Activated CD8-positive, alpha-beta T cell treated with anti-CD3 and anti-CD28 coated beads for 36 hours (primary cell): ENCODE measurements around the gene ZNF346. TPM values are rescaled to one million over a fixed set of nuclear protein-coding genes. Genes with fewer than 3 reads are reported as not detected.

Experiments
- ATAC-seq: fragments of 200-7000 bp; cut with Tn5 transposase; one replicate; pipeline ENCODE4 v1.10.0; 2021; ENCODE audit warnings: mild to moderate bottlenecking, moderate library complexity
- CTCF ChIA-PET: fragments of 350-600 bp; sonication (Branson Sonifier 250); formaldehyde crosslinking; loops from one replicate; lab custom pipeline; 2021; ENCODE audit warnings: antibody characterized with exemption; lab: Charles Lee
- POLR2A ChIA-PET: fragments of 350-600 bp; sonication (Branson Sonifier 250); formaldehyde crosslinking; loops from one replicate; lab custom pipeline; 2021; ENCODE audit warnings: antibody characterized with exemption; lab: Charles Lee
- DNase-seq: peaks from one replicate; pipeline ENCODE4 v3.0.0-alpha.2; 2020
- H3K27ac Mint-ChIP-seq: one replicate; pipeline ENCODE4 v1.8.0; 2021; ENCODE audit warnings: mild to moderate bottlenecking, mixed read lengths
- H3K27me3 Mint-ChIP-seq: one replicate; pipeline ENCODE4 v1.8.0; 2021; ENCODE audit warnings: mixed read lengths
- H3K36me3 Mint-ChIP-seq: one replicate; pipeline ENCODE4 v1.8.0; 2021; ENCODE audit warnings: low read depth, mixed read lengths
- H3K4me1 Mint-ChIP-seq: one replicate; pipeline ENCODE4 v1.8.0; 2021; ENCODE audit warnings: low read depth, mixed read lengths
- H3K4me3 Mint-ChIP-seq: one replicate; pipeline ENCODE4 v1.8.0; 2021; ENCODE audit warnings: mild to moderate bottlenecking, moderate library complexity, mixed read lengths
- H3K9me3 Mint-ChIP-seq: one replicate; pipeline ENCODE4 v1.8.0; 2021; ENCODE audit warnings: mixed read lengths
- CTCF ChIP-seq: fragments of 200-600 bp; IDR thresholded peaks from one replicate; pipeline ENCODE4 v1.8.0; 2022; ENCODE audit warnings: antibody characterized with exemption, mild to moderate bottlenecking
- intact Hi-C: fragments of 100-400 bp; cut with micrococcal nuclease; formaldehyde crosslinking; loops from one replicate; pipeline ENCODE4 v1.10.0; 2022
- total RNA-seq, 2 experiments: library from RNA; stranded (reverse); gene quantifications; one replicate each; pipeline ENCODE4 v1.2.3, GENCODE V29; 2021

The ZNF346 gene
- total RNA-seq, 2 experiments from 2014 or later, result 15.0 to 17.0 TPM

- intact Hi-C loops, result no loop called here
- CTCF ChIA-PET, result interaction anchor here (1.1 to 1.8 kb wide), 3 partner anchors 12 to 264 kb away, joined by 3 to 16 read pairs (median 3); no protein-coding TSS in a partner anchor
- H3K27me3 Mint-ChIP-seq, result no peaks in the 10 kb centered on the region
- DNase-seq (no peak), ATAC-seq (no peak)
- no peak for TF ChIP-seq CTCF
- H3K36me3 Mint-ChIP-seq, result no peaks in the 10 kb centered on the region
- no peak overlapping the region for H3K4me3 Mint-ChIP-seq
- POLR2A ChIA-PET, result interaction anchor here (0.7 to 1.1 kb wide), 2 partner anchors 8 to 15 kb away, joined by 3 to 5 read pairs; no protein-coding TSS in a partner anchor
- peaks cover 22% of the 10 kb centered on the region for H3K4me1 Mint-ChIP-seq
- no peak overlapping the region for H3K27ac Mint-ChIP-seq
- H3K9me3 Mint-ChIP-seq, result no peaks in the 10 kb centered on the region
These were observed 104.3 kb downstream of the ZNF346 start for GRCh38 chr5:177126771-177127170.

- ChIA-PET POLR2A (no interaction called here), CTCF (interaction anchor here (0.8 to 1.9 kb wide), 6 partner anchors 10 to 181 kb away, joined by 3 to 15 read pairs (median 6); no protein-coding TSS in a partner anchor)
- Mint-ChIP-seq H3K27me3 (no peaks in the 10 kb centered on the region), H3K4me1 (peaks cover 22% of the 10 kb centered on the region), H3K4me3 (no peak overlapping the region), H3K9me3 (no peaks in the 10 kb centered on the region), H3K27ac (peak overlapping the region; percentile 46), H3K36me3 (no peaks in the 10 kb centered on the region)
- ATAC-seq, result no peak
- intact Hi-C loops, result no loop called here
- DNase-seq, result peak; percentile 41
- TF ChIP-seq CTCF, result no peak
These were observed 106.1 kb downstream of the ZNF346 start for GRCh38 chr5:177128551-177128981.

- H3K4me3 Mint-ChIP-seq, result no peak overlapping the region
- H3K4me1 Mint-ChIP-seq, result peaks cover 31% of the 10 kb centered on the region
- H3K36me3 Mint-ChIP-seq, result peaks cover 10% of the 10 kb centered on the region
- H3K9me3 Mint-ChIP-seq, result no peaks in the 10 kb centered on the region
- no peak for DNase-seq
- POLR2A ChIA-PET, result no interaction called here
- ATAC-seq, result no peak
- CTCF ChIA-PET, result interaction anchor here (1.0 to 2.2 kb wide), 3 partner anchors 12 to 179 kb away, joined by 3 to 8 read pairs (median 7); no protein-coding TSS in a partner anchor
- intact Hi-C loops, result no loop called here
- TF ChIP-seq CTCF, result no peak
- no peak overlapping the region for H3K27ac Mint-ChIP-seq
- no peaks in the 10 kb centered on the region for H3K27me3 Mint-ChIP-seq
These were observed 107.9 kb downstream of the ZNF346 start for GRCh38 chr5:177130211-177131018.

Other genes with a start within 250 kb of the ZNF346 start
- gene UNC5A, start 212.1 kb upstream of the ZNF346 start, total RNA-seq, result not detected
- gene HK3, start 123.3 kb upstream of the ZNF346 start, total RNA-seq, result not detected
- gene UIMC1, start 15.9 kb upstream of the ZNF346 start, total RNA-seq, result 10 to 100 TPM; 54.1 to 57.0 TPM
- 1 to 10 TPM; 1.3 to 2.2 TPM for gene FGFR4, start 64.2 kb downstream of the ZNF346 start, total RNA-seq
- 10 to 100 TPM; 60.1 to 64.8 TPM for gene NSD1, start 111.1 kb downstream of the ZNF346 start, total RNA-seq